H1 (cell line): Measurements from ENCODE around the gene KLRB1. TPM values are rescaled to one million over a fixed set of nuclear protein-coding genes. Genes with fewer than 3 reads are reported as not detected.

Experiments
- CTCF ChIA-PET: fragments of 300-600 bp; sonication (Branson Sonifier 250); formaldehyde crosslinking; loops from one replicate; lab custom pipeline; 2021; ENCODE audit not compliant: partially characterized antibody; lab: Charles Lee
- POLR2A ChIA-PET: fragments of 300-600 bp; sonication (Branson Sonifier 250); formaldehyde crosslinking; loops from one replicate; lab custom pipeline; 2021; ENCODE audit warnings: inconsistent platforms; ENCODE audit not compliant: partially characterized antibody; lab: Charles Lee
- DNase-seq, 2 experiments: peaks; one replicate each; pipeline versions ENCODE4 v3.0.0 to v3.0.0-alpha.2; 2010 to 2022; ENCODE audit warnings: low spot score in 2 of 2, low read depth in 1 of 2, mixed read lengths in 1 of 2
- FAIRE-seq: peaks from 2 replicates; lab custom pipeline; 2011; peaks lifted over from hg19 to GRCh38; lab: Jason Lieb, UNC
- H2AFZ ChIP-seq: 2 replicates; pipeline ENCODE4 v1.8.1; 2012; ENCODE audit warnings: low read length, inconsistent platforms
- H2AK5ac ChIP-seq: 2 replicates; pipeline ENCODE4 v1.6.1; 2013; ENCODE audit warnings: low read depth, low read length
- H2BK120ac ChIP-seq: replicated peaks from 2 replicates; pipeline ENCODE3; 2013; ENCODE audit warnings: low read depth, low read length, inconsistent platforms
- H2BK12ac ChIP-seq: 2 replicates; pipeline ENCODE4 v1.6.1; 2013; ENCODE audit warnings: low read depth, low read length
- H2BK15ac ChIP-seq: 2 replicates; pipeline ENCODE4 v1.6.1; 2013; ENCODE audit warnings: low read length
- H2BK20ac ChIP-seq: 2 replicates; pipeline ENCODE4 v1.6.1; 2013; ENCODE audit warnings: low read length
- H2BK5ac ChIP-seq: 2 replicates; pipeline ENCODE4 v1.6.1; 2013; ENCODE audit warnings: low read depth, low read length
- H3K14ac ChIP-seq: 2 replicates; pipeline ENCODE4 v1.6.1; 2013; ENCODE audit warnings: inconsistent platforms; ENCODE audit not compliant: insufficient read length
- H3K18ac ChIP-seq: 2 replicates; pipeline ENCODE4 v1.6.1; 2013; ENCODE audit warnings: low read length; ENCODE audit errors: extremely low read depth
- H3K23ac ChIP-seq: 2 replicates; pipeline ENCODE4 v1.6.1; 2013; ENCODE audit warnings: inconsistent platforms; ENCODE audit not compliant: insufficient read length
- H3K23me2 ChIP-seq: 2 replicates; pipeline ENCODE4 v1.6.1; 2013; ENCODE audit warnings: low read depth, low read length
- H3K27ac ChIP-seq: 2 replicates; pipeline ENCODE4 v1.6.1; 2011; ENCODE audit warnings: low read depth, low read length, inconsistent platforms
- H3K27me3 ChIP-seq, 4 experiments: replicated peaks in 1 of 4; 1 replicate in 1 of 4; 2 replicates in 3 of 4; pipeline versions ENCODE4 v1.6.1 to v1.8.1; 2011 to 2013; ENCODE audit warnings: low read length in 3 of 4, mild to moderate bottlenecking in 3 of 4, inconsistent platforms in 2 of 4, mixed read lengths in 2 of 4, moderate library complexity in 1 of 4; ENCODE audit not compliant: control insufficient read depth in 3 of 4, insufficient read depth in 3 of 4; ENCODE audit errors: extremely low read depth in 1 of 4
- H3K36me3 ChIP-seq, 4 experiments: 2 replicates each; pipeline versions ENCODE4 v1.6.1 to v1.8.1; 2011 to 2013; ENCODE audit warnings: mild to moderate bottlenecking in 4 of 4, low read length in 3 of 4, moderate library complexity in 2 of 4, control low read depth in 1 of 4, inconsistent platforms in 1 of 4; ENCODE audit not compliant: insufficient read depth in 4 of 4, control insufficient read depth in 2 of 4
- H3K4ac ChIP-seq: replicated peaks from 2 replicates; pipeline ENCODE3; 2013; ENCODE audit warnings: low read length, low read depth, mixed read lengths, inconsistent platforms; ENCODE audit not compliant: insufficient read length
- H3K4me1 ChIP-seq, 4 experiments: replicated peaks in 1 of 4; 1 replicate in 1 of 4; 2 replicates in 3 of 4; pipeline versions ENCODE4 v1.6.1 to v1.8.1; 2011 to 2013; ENCODE audit warnings: low read length in 3 of 4, inconsistent platforms in 2 of 4, mixed read lengths in 1 of 4; ENCODE audit not compliant: insufficient read depth in 4 of 4, control insufficient read depth in 3 of 4
- H3K4me2 ChIP-seq, 2 experiments: 2 replicates each; pipeline versions ENCODE4 v1.6.1 to v1.8.1; 2011 to 2013; ENCODE audit warnings: low read depth in 2 of 2, low read length in 2 of 2, control low read depth in 1 of 2, inconsistent platforms in 1 of 2, mild to moderate bottlenecking in 1 of 2; ENCODE audit not compliant: insufficient read depth in 1 of 2
- H3K4me3 ChIP-seq, 4 experiments: fragments of 200-600, 300-600 bp in 1 of 4; sonication (generic), shearing (Covaris generic), sonication (Bioruptor Twin) in 1 of 4; 2 replicates each; pipeline versions ENCODE4 v1.5.1 to v1.8.1; 2011 to 2016; ENCODE audit warnings: low read length in 4 of 4, low read depth in 3 of 4, control low read depth in 2 of 4, inconsistent platforms in 2 of 4, mild to moderate bottlenecking in 2 of 4, mixed read lengths in 1 of 4, moderate library complexity in 1 of 4; ENCODE audit not compliant: insufficient read depth in 2 of 4; ENCODE audit errors: extremely low read depth in 1 of 4
- H3K56ac ChIP-seq: replicated peaks from 2 replicates; pipeline ENCODE3; 2013; ENCODE audit warnings: low read depth, mild to moderate bottlenecking, mixed read lengths, low read length, inconsistent platforms; ENCODE audit not compliant: insufficient read length
- H3K79me1 ChIP-seq: 2 replicates; pipeline ENCODE4 v1.6.1; 2013; ENCODE audit warnings: low read depth, low read length, control low read depth
- H3K79me2 ChIP-seq, 2 experiments: 2 replicates each; pipeline versions ENCODE4 v1.6.1 to v1.8.1; 2012 to 2013; ENCODE audit warnings: low read length in 2 of 2, mild to moderate bottlenecking in 2 of 2, inconsistent platforms in 1 of 2; ENCODE audit not compliant: insufficient read depth in 2 of 2, control insufficient read depth in 1 of 2
- H3K9ac ChIP-seq, 4 experiments: replicated peaks in 1 of 4; 1 replicate in 1 of 4; 2 replicates in 3 of 4; pipeline versions ENCODE4 v1.6.1 to v1.8.1; 2011 to 2013; ENCODE audit warnings: low read depth in 3 of 4, low read length in 3 of 4, control low read depth in 2 of 4, mild to moderate bottlenecking in 2 of 4, moderate library complexity in 2 of 4, inconsistent platforms in 1 of 4; ENCODE audit errors: extremely low read depth in 1 of 4
- H3K9me3 ChIP-seq, 2 experiments: 2 replicates each; pipeline versions ENCODE4 v1.6.1 to v1.8.1; 2012 to 2013; ENCODE audit warnings: mild to moderate bottlenecking in 2 of 2, moderate library complexity in 2 of 2, control low read depth in 1 of 2, inconsistent platforms in 1 of 2, low read depth in 1 of 2, low read length in 1 of 2, mixed read lengths in 1 of 2; ENCODE audit not compliant: insufficient read depth in 2 of 2
- H4K20me1 ChIP-seq, 2 experiments: replicated peaks in 1 of 2; 2 replicates each; pipeline versions ENCODE3 to v1.8.1; 2011 to 2013; ENCODE audit warnings: inconsistent platforms in 2 of 2, low read length in 2 of 2, mild to moderate bottlenecking in 1 of 2; ENCODE audit not compliant: insufficient read depth in 2 of 2, control insufficient read depth in 1 of 2
- H4K5ac ChIP-seq: 2 replicates; pipeline ENCODE4 v1.6.1; 2013; ENCODE audit warnings: low read length, low read depth, mixed read lengths, inconsistent platforms; ENCODE audit not compliant: insufficient read length
- H4K8ac ChIP-seq: 2 replicates; pipeline ENCODE4 v1.8.0; 2013; ENCODE audit warnings: mild to moderate bottlenecking, moderate library complexity, low read length, inconsistent platforms; ENCODE audit not compliant: insufficient read depth; ENCODE audit errors: extremely low read depth
- H4K91ac ChIP-seq: replicated peaks from 2 replicates; pipeline ENCODE3; 2013; ENCODE audit warnings: low read length, mixed read lengths, inconsistent platforms; ENCODE audit not compliant: insufficient read length
- EP300 ChIP-seq, 2 experiments: IDR thresholded peaks; 1 replicate in 1 of 2; 2 replicates in 1 of 2; pipeline ENCODE4 v1.6.1; 2011 to 2012; ENCODE audit warnings: low read depth in 2 of 2, low read length in 2 of 2, mild to moderate bottlenecking in 2 of 2, borderline replicate concordance in 1 of 2, inconsistent platforms in 1 of 2, moderate library complexity in 1 of 2
- YY1 ChIP-seq: IDR thresholded peaks from 2 replicates; pipeline ENCODE4 v1.6.1; 2011; ENCODE audit warnings: low read depth, mild to moderate bottlenecking, low read length
- WGBS, 2 experiments: shearing (Covaris generic) in 1 of 2; methylation state at CpG; one replicate each; pipeline versions ENCODE4 v1.1.6 to v1.1.7; 2013 to 2015; ENCODE audit warnings: low lambda C conversion rate in 2 of 2, mixed read lengths in 2 of 2, inconsistent platforms in 1 of 2, low coverage in 1 of 2, missing lambda C conversion rate in 1 of 2; ENCODE audit not compliant: insufficient replicate concordance in 2 of 2, insufficient coverage in 1 of 2, insufficient read length in 1 of 2; ENCODE audit errors: extremely low coverage in 1 of 2, missing lambda C conversion rate in 1 of 2; 5-methylcytosine and 5-hydroxymethylcytosine counted together
- polyA plus RNA-seq, 7 experiments: library from polyadenylated mRNA; depleted of rRNA in 3 of 7; stranded (reverse) in 5 of 7; unstranded in 2 of 7; fragments of >200 nt in 5 of 7; fragments of 200-250 nt in 2 of 7; gene quantifications; 1 replicate in 5 of 7; 2 replicates in 1 of 7; 4 replicates in 1 of 7; pipeline versions ENCODE4 v1.2.1 to v1.2.3, GENCODE V29; 2011 to 2013; ENCODE audit warnings: missing spikeins in 2 of 7, mixed read lengths in 2 of 7
- total RNA-seq: library from RNA; stranded (reverse); fragmentation: NEBNext Ultra II Directional; extraction: Animal tissue kit (Norgen Biotek cat#: 25700); gene quantifications from 2 replicates; pipeline ENCODE4 v1.2.1, GENCODE V29; 2021

KLRB1 gene
- total and polyA plus RNA-seq, 2 of the 8 experiments (the other 6 are each of a cell fraction or from before 2014, with no cell fraction given), result not detected

- Histone ChIP-seq H2BK15ac (no peak overlapping the region), H2BK5ac (no peak overlapping the region), H3K27me3 (no peaks in the 10 kb centered on the region), H4K20me1 (no peaks in the 10 kb centered on the region), H3K79me2 (no peaks in the 10 kb centered on the region), H3K9me3 (no peaks in the 10 kb centered on the region; a peak in 1 of 4 replicates), H4K91ac (no peak overlapping the region), H3K9ac (no peak overlapping the region), H3K23me2 (no peaks in the 10 kb centered on the region), H3K14ac (no peak overlapping the region), H3K18ac (no peak overlapping the region), H2AFZ (no peak overlapping the region), H2AK5ac (no peak overlapping the region), H3K4me1 (no peaks in the 10 kb centered on the region), H4K8ac (no peak overlapping the region), H3K79me1 (no peaks in the 10 kb centered on the region), H4K5ac (no peak overlapping the region), H3K56ac (no peak overlapping the region), H2BK12ac (no peak overlapping the region), H2BK20ac (no peak overlapping the region), H3K36me3 (no peaks in the 10 kb centered on the region), H3K4me3 (no peak overlapping the region), H3K4ac (no peak overlapping the region), H3K27ac (no peak overlapping the region), H3K4me2 (no peak overlapping the region), H3K23ac (no peak overlapping the region), H2BK120ac (no peak overlapping the region)
- POLR2A ChIA-PET, result no interaction called here
- CTCF ChIA-PET, result interaction anchor here (0.6 kb wide), 1 partner anchor 95 kb away, joined by 3 read pairs; no protein-coding TSS in a partner anchor
- WGBS, 2 experiments, result 98% methylated on average over 2 of the region's 2 CpGs; no CpG with 5 or more reads in 1 of the 2 experiments
- TF ChIP-seq EP300 (IDR thresholded peaks at IDR 0.05; ENCODE audit: borderline replicate concordance in 1 of 2, low read depth in 2 of 2, low read length in 2 of 2), result no peak
- no peak for TF ChIP-seq YY1
- FAIRE-seq (no peak), DNase-seq (no peak)
Observed at GRCh38 chr12:9626821-9627220, 19.1 kb upstream of the KLRB1 start.
